HL-60 (cell line): ENCODE data around the gene SLC44A5.

Source experiments
- DNase-seq, 2 experiments: peaks; one replicate each; pipeline ENCODE4 v3.0.0-alpha.2; 2010 to 2020; ENCODE audit warnings: low read depth in 1 of 2, low spot score in 1 of 2
- H3K27ac ChIP-seq: fragments of 250-450 bp; sonication (Bioruptor Pico); replicated peaks from 2 replicates; pipeline ENCODE4 v1.5.1; 2020; ENCODE audit warnings: mild to moderate bottlenecking, moderate library complexity
- H3K27me3 ChIP-seq: fragments of 250-450 bp; sonication (Bioruptor Pico); 2 replicates; pipeline ENCODE4 v1.5.1; 2021; ENCODE audit warnings: mild to moderate bottlenecking, moderate library complexity; ENCODE audit not compliant: insufficient read depth, poor library complexity, severe bottlenecking
- H3K4me3 ChIP-seq: replicated peaks from 2 replicates; pipeline ENCODE4 v1.5.1; 2011; ENCODE audit warnings: mild to moderate bottlenecking, control low read depth, low read length; ENCODE audit not compliant: insufficient read depth
- CTCF ChIP-seq: IDR thresholded peaks from one replicate; pipeline ENCODE4 v1.5.1; 2011; ENCODE audit warnings: low read length, control low read depth, inconsistent platforms; ENCODE audit not compliant: insufficient read depth
- GABPA ChIP-seq: IDR thresholded peaks from 2 replicates; pipeline ENCODE4 v1.6.1; 2012; ENCODE audit warnings: low read depth
- POLR2AphosphoS5 ChIP-seq: IDR thresholded peaks from 2 replicates; pipeline ENCODE4 v1.6.1; 2012; ENCODE audit warnings: low read depth
- REST ChIP-seq: IDR thresholded peaks from 2 replicates; pipeline ENCODE4 v1.6.1; 2012; ENCODE audit warnings: low read depth; ENCODE audit not compliant: insufficient replicate concordance
- SPI1 ChIP-seq: IDR thresholded peaks from 2 replicates; pipeline ENCODE4 v1.6.1; 2012; ENCODE audit warnings: low read depth, mild to moderate bottlenecking, borderline replicate concordance

The SLC44A5 gene

GRCh38 chr1:75641325-75641724, 30.4 kb upstream of the SLC44A5 start:
- Histone ChIP-seq H3K4me3 (no peak overlapping the region), H3K27ac (no peak overlapping the region), H3K27me3 (no peaks in the 10 kb centered on the region)
- no peak for TF ChIP-seq SPI1
- no peak for TF ChIP-seq GABPA
- TF ChIP-seq REST = no peak
- no peak for TF ChIP-seq CTCF
- no peak for TF ChIP-seq POLR2AphosphoS5
- DNase-seq = peak in 1 of 2 experiments; percentile 26

GRCh38 chr1:75640137-75640536, 29.2 kb upstream of the SLC44A5 start:
- no peak for DNase-seq
- H3K4me3 ChIP-seq = no peak overlapping the region
- no peak for TF ChIP-seq CTCF
- TF ChIP-seq SPI1 = no peak
- no peak for TF ChIP-seq POLR2AphosphoS5
- TF ChIP-seq GABPA = no peak
- no peak for TF ChIP-seq REST
- H3K27ac ChIP-seq = no peak overlapping the region
- H3K27me3 ChIP-seq = no peaks in the 10 kb centered on the region

- Histone ChIP-seq H3K4me3 (no peak overlapping the region), H3K27ac (no peak overlapping the region), H3K27me3 (no peaks in the 10 kb centered on the region)
- TF ChIP-seq SPI1 = no peak
- TF ChIP-seq POLR2AphosphoS5 = no peak
- peak; percentile 53 for TF ChIP-seq CTCF
- no peak for TF ChIP-seq GABPA
- no peak for TF ChIP-seq REST
- no peak for DNase-seq
Measured at GRCh38 chr1:75632350-75632949, 21.5 kb upstream of the SLC44A5 start.
